NCI-H187 (cell line): Measurements from ENCODE around the gene CD99.
"Not testable (repeated sequence)": the region's sequence is repeated elsewhere in the genome, so short reads cannot be mapped to it uniquely, and the experiment has no call there.

Experiments
- DNase-seq, 2 experiments: peaks; one replicate each; lab custom pipeline; 2025; lab: John Stamatoyannopoulos, UW

Gene CD99

DNA sequence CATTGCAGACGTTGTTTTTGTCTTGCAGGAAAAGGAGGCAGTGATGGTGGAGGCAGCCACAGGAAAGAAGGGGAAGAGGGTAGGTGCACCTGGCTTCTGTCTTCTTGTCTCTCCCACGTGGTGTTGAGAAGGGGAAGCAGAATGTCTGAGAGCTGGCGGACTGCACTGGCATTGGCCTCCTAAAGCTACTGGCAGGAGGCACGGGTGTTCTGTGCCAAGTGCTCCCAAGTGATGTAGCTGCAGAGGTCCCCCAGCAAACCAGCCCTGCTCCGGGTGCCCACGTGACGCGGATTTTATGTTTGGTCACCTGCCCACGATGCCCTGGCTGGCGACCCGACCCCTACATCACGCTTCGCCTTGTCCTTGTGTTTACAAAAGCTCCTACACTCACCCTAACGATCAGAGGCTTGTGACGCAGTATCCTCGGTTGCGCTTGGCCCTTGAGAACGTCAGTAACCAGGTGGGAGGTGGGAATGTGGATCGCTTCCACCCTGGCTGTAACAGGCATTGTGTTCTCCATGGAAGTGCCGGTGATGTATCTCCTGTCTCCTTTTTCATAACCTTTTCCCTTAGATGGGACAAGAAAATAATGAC is 32.3 kb downstream of the CD99 start:
- no peak for DNase-seq

DNA sequence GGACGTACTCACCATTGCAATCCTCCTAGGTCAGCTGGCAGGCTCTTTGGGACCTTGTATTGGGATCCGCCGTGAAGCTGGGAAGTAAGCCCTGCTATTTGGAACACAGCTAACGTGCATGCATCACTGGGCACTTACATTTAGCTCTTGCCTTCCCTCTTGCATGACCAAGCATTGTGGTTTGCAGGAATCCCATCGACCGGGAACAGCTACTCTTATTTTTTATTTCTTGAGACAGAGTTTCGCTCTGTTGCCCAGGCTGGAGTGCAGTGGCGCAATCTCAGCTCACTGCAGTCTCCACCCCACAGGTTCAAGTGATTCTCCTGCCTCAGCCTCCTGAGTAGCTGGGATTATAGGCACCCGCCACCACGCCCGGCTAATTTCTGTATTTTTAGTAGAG is 36.2 kb downstream of the CD99 start:
- not testable (repeated sequence) for DNase-seq

DNA sequence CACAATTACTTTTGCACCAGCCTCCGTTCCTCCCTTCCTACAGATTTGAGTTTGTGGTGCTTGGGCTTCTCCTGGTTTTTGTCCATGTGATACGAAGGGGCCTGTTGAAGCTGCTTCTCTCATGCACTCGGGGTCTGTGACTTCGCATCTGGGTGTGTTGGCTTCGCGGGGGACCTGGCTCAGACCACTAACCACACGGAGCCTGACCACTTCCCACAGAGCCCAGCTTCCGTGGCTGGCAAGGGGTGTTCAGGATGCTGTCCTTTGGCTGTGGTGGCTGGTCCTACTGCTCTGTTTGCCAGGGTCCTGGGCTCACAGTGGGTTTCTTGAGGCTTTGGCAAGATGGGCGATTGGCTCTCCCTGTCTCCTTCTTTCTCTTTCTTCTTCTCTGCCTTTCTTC is 41.0 kb downstream of the CD99 start:
- DNase-seq, result no peak

DNA sequence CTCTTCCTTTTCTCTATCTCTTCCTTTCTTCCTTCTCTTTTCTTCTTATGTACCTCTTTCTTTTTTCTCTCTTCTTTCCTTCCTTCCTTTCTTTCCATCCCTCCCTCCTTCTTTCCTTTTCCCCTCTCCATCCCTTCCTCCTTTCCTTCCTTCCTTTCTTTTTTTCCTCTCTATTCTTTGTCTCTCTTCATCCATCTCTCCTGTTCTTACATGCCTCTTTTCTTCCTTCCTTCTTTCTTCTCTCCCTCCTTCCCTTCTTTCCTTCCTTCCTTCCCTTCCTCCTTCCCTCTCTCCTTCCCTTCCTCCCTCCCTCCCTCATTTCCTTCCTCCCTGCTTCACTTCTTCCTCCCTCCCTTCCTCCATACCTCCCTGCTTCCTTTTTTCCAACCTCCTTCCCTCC is 41.6 kb downstream of the CD99 start:
- DNase-seq, result no peak

DNA sequence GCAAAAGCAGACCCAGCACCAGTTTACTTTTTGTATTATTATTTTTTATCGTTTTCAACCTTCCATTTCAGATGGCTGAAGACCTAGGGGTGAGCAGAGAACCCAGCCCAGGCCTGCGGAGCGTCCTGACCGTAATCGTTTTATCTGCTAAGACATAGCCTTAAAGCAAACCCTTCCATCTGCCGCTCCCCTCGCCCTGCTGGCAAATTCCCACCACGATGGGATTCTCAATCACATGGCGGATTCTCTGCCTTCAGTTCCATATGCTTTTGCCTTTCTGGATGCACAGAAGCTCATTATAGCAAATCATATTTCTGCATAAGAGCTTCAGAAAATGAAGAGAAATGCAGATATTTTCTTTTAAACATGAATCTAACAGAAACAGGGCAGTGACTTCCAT is 42.2 kb downstream of the CD99 start:
- DNase-seq, result no peak

DNA sequence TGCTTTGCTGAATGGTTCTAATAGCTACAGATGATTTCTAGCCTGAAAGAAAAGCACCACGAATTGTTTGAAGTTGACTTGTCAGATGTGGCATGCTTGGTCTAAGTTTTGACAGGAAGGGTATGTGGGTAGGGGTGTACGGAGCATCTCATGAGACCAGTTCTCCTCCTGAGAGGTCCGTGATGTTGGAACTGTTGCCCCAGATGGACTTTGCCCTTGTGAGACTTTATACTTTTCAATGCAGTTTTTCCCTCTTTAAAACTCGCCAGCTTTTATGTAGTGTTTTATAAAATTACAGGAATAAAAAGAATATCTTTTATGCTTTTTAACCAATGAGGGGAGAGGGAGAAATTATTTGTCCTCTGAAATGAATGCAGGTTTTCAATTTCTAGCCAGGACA is 44.2 kb downstream of the CD99 start:
- no peak for DNase-seq

DNA sequence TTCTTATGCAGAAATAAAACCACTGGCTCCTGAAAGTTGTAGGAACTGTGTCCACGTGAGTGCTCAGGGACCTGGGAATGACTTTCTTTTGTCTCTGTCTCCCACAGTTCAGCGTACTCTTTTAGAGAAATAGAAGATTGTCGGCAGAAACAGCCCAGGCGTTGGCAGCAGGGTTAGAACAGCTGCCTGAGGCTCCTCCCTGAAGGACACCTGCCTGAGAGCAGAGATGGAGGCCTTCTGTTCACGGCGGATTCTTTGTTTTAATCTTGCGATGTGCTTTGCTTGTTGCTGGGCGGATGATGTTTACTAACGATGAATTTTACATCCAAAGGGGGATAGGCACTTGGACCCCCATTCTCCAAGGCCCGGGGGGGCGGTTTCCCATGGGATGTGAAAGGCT is 49.6 kb downstream of the CD99 start:
- DNase-seq, result no peak

DNA sequence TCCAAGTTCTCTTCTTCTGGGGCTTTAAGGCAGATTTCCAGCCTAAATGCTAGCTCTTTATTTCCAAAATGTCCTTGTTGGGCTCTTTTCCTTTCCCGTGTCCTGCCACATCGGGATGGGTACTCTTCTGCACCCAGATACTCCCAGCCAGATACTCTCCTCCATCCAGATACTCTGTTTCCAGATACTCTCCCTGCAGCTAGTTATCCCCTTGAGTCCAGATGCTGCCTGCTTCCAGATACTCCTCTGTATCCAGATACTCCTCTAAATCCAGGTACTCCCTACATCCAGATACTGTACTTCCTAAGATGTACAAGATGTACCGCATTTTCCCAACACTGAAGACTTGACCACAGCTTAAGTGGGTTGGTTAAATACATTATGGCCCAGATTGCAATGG is 50.3 kb downstream of the CD99 start:
- no peak for DNase-seq

DNA sequence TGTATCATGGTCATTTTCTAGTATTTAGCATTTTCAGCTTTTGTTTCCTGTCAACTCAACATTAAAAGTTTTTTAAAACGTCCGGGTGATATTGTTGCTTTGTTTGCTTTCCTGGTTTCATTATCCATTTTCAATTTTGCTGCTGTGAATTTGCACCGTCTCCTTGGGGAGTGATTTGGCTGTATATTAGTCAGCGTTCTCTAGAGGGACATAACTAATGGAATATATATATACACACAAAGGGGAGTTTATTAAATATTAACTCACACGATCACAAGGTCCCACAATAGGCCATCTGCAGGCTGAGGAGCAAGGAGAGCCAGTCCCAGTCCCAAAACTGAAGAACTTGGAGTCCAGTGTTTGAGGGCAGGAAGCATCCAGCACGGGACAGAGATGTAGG is 55.2 kb downstream of the CD99 start:
- DNase-seq, result not testable (repeated sequence)

DNA sequence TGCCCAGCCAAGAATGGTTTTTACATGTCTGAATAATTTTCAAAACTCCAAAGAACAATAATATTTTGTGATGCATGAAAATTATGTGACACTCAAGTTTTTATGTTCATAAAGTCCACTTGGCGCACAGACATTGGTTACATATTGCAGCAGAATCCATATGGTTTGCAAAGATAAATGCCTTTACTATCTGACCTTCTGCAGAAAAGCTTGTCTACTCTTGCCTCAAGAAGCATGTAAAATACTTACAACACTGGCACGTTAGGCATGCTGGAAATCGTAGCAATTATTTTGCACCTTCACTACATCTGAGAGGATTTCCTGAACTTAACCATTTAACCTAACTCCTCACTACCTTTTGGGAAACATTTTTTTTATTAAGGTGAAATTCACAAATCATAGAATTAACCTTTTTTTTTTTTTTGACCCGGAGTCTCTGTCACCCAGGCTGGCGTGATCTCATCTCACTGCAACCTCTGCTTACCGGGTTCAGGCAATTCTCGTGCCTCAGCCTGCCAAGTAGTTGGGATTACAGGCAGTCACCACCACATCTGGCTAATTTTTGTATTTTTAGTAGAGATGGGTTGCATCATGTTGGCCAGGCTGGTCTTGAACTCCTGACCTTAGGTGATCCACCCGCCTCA is 57.2 kb downstream of the CD99 start:
- no peak for DNase-seq

DNA sequence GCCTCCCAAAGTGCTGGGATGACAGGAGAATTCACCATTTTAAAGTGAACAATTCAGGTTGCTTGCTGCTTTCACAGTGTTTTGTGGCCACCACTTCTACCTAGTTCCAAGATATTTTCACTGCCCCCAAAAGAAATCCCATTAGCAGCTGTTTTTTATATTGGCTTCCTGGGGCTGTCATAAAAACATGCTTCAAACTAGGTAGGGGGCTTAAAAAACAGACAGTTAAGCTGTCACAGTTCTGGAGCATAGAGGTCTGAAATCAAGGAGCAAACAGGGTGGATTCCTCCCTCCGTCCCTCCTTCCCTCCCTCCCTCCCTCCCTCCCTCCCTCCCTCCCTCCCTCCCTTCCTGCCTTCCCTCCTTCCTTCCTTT is 57.7 kb downstream of the CD99 start:
- no peak for DNase-seq

DNA sequence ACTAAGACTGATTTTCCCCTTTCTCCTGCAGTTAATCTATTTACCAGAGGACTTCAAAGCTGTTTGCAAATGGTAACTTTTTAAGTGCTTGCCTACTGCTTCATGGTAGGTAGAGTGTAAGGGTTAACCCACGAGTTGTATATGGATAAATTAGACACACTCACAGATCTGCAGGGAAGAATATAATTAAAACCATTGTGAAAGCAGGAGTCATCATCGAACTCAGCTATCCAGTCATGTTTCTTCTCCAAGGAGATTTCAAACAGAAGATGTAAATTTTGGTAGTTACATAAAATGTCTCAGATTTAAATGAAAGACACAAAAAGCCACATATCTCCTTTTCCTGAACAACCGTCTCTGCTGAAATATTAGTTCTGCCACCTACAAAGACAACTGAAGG is 60.2 kb downstream of the CD99 start:
- no peak for DNase-seq

DNA sequence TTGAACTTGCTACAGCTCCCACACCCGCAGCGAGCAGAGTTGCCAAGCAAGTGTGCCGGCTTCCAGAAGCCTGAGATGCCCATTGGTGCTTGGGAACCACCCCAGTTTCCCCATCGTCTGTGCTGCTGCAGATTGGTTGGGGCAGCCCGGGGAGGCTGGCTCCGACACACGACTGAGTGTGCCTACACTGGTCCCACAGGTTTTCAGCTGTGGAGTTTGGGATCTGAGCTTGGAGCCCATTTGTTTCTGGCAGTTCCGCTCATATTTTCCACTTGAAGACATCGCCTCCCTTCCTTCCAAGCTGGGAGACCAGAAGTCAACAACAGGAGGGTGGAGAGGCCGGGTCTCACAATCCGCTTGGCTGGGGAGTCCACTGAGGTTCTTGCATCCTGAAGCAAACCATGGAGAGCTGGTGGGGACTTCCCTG is 60.8 kb downstream of the CD99 start, which contains the start of gene XG:
TSS of gene XG (plus strand) at position 167 of the 427 bp plus-strand sequence. CDS start at position 402, 235 bp downstream.
- DNase-seq, result not testable (repeated sequence)

DNA sequence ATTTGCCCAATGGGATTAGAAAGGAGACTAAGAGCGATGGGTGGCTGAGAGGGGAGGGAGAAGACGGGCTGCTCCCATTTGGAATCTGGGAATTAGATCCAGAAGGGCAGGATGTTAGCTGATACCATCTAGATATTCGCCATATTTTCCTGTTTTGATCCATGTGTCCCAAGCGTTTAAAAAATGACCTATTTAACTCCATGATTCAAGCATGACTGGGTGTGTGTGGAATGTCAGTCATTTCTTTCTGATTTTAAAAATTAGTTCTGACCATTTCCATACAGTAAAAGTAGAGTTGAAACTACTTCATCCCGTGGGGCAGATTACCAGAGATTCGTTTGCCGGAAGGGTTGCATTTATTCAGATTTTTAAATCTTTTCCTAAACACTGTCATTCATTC is 61.3 kb downstream of the CD99 start:
- DNase-seq, result not testable (repeated sequence)

DNA sequence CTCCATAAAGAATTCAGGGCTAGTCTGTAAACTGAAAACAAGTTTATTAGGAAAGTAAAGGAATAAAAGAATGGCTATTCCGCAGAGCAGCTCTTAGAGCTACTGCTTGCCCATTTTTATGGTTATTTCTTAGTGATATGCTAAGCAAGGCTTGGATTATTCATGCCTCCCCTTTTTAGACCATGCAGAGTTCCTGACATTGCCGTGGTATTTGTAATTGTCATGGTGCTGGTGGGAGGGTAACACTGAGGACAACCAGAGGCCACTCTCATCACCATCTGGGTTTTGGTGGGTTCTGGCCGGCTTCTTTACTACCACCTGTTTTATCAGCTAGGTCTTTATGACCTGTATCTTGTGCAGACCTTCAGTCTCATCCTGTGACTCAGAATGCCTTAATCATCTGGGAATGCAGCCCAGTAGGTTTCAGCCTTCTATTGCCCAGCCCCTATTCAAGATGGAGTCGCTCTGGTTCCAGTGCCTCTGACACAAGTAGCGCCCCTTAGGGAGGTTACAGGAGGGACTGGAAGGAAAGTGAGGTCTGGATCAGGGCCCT is 64.1 kb downstream of the CD99 start:
- not testable (repeated sequence) for DNase-seq

DNA sequence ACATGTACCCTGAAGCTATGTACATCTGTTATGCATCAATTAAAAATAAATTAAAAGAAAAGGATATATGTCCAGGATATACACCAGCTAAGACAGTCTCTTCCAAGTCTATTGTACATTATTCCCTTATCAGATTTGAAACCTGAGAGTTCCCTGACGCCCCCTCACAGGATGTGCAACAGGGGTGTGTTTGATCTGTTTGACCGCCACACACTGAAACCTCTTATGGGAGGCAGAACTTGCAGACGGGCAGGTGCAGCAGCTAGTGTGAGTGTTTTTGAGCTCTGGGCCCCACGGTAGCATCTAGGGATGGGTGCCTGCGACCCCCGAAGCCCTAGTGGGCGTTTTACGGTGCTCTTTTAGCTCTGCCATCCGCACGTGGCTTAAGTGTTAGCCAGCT is 65.5 kb downstream of the CD99 start:
- no peak for DNase-seq

DNA sequence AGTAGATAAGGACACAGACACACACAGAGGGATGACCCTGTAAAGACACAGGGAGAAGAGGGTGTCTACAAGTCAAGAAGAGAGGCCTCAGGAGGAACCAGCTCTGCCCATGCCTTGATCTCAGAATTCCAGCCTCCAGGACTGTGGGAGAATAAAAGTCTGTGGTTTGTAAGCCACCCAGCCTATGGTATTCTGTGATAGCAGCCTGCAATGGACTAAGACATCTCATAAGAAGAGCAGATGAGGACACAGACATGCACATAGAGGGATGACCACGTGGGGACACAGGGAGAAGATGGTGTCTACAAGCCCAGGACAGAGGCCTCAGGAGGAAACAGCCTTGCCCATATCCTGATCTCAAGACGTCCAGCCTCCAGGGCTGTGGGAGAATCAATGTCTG is 70.2 kb downstream of the CD99 start:
- DNase-seq, result no peak

DNA sequence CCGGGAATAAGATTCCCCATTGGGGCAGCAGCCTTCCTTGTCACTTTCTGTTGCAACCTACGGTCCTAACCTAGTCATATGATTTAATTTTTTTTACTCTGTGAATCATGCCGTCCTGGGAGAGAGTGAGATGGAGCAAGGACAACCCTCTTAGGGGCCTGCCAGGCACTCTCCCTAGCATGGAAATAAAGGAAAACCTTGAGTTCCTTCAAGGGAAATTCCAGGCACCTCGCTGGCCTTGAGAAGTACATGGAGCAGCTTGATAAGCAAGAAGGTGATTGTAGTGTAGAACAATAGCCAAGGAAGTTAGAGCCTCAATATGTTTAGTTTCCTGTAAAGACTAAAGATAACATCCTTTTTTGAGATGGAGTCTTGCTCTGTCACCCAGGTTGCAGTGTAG is 71.6 kb downstream of the CD99 start:
- DNase-seq, result not testable (repeated sequence)

DNA sequence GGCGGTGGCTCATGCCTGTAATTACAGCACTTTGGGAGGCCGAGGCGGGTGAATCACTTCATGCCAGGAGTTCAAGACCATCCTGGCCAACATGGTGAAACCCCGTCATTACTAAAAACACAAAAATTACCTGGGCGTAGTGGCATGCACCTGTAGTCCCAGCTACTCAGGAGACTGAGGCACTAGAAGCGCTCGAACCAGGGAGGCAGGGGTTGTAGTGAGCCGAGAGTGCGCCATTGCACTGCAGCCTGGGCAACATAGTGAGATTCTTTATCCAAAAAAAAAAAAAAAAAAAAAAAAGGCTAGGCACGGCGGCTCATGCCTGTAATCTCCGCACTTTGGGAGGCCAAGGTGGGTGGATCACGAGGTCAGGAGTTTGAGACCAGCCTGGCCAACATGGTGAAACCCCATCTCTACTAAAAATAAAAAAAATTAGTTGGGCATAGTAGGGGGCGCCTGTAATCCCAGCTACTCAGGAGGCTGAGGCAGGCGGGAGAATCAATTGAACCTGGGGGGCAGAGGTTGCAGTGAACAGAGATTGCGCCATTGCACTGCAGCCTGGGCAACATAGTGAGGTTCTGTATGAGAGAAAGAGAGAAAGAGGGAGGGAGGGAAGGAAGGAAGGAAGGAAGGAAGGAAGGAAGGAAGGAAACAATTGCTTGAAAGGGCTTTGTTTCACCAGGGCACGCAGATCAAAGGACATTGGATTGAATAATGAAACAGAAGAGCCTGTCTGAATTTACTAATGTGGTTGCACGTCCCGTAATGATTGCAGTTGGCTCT is 73.9 kb downstream of the CD99 start:
- DNase-seq, result not testable (repeated sequence)

DNA sequence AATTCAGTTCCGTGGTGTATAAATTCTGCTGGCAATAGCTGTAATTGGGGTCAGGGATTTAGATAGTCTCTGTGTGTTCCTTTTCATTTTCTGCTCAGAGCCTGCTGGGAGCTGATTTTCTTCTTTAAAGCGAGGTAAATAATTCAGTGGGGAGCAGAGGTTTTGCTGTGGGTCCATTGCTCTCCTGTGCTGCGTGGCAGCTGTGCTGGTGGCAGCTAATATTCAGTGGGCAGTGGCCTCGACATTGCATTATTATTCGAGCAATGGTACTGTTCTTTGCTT is 74.4 kb downstream of the CD99 start:
- DNase-seq, result no peak

DNA sequence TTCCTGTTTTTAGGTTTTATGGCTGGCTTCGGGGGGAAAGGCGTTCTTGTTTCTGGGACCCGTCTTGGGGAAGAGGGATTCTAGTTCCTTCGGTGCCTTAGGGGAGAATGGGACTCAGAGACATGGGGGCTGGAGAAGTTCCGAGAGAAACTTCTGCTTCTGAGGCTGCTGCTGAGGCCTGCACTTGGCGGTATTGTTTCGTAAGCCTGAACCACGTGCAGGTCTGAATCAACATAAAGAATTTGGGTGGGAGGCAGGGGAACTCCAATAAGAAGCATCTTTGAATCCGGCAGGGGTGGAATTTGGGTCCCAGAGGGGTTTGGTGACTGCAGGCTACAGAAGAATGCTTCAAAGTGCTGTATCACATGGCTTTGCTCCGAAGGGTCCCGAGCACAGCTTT is 75.8 kb downstream of the CD99 start:
- DNase-seq, result no peak

DNA sequence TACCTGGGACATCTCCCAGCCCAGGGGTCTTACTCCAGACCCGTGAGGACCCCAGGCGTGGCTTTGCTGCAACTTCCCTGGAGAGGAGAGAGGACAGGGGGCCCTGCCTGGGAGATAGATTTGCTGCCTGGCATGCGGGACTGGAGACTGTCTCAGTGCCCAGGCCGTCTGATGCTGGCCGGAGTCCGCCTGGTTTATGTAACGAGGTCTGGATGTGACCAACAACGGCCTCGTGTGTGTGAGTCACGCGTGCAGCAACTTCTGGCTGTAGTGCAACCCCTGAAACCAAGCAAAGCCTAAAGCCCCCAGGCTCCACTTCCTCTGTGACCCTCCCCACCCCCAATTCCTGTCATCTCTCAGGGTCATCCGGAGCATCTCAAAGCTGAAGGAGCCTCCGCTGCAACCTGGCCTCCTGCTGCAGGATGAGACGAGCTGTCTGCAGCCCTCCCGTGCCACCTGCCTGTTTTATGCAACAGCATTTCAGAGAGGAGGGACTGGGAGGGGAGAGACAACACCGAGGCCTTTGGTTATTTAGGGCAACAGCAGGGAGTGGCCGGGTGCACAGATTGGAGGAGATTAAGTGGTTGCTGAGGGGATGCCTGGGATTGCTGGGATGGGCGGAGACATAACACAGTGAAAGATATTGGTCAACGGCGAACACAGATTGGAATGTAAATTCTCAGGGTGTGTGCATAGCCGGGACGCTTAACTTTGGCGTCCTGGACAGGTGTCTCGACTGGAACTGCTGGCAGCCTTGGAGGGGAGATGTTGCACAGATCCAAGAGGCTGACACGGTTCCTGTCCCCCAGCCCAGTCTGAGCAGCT is 76.7 kb downstream of the CD99 start:
- DNase-seq, result no peak
